Fibroblast of the aortic adventitia (primary cell): Measurements from ENCODE around the gene SPAG7. TPM values are rescaled to one million over a fixed set of nuclear protein-coding genes. Genes with fewer than 3 reads are reported as not detected.

Experiments
- DNase-seq: peaks from one replicate; pipeline ENCODE4 v3.0.0-alpha.2; 2010; ENCODE audit warnings: low read depth
- H3K4me3 ChIP-seq: 2 replicates; pipeline ENCODE4 v1.5.1; 2011; ENCODE audit warnings: low read depth, mild to moderate bottlenecking, control low read depth, low read length, moderate library complexity
- total RNA-seq: library from RNA; depleted of rRNA; stranded (reverse); fragments of >200 nt; gene quantifications from 2 replicates; pipeline ENCODE4 v1.2.3, GENCODE V29; 2012; ENCODE audit warnings: low replicate concordance
- TF ChIP-seq, protein P1 (sequence below): IDR thresholded peaks from 2 replicates; pipeline ENCODE4 v1.5.1; 2011; ENCODE audit warnings: mild to moderate bottlenecking, low read length, control low read depth, inconsistent platforms; ENCODE audit not compliant: insufficient read depth

SPAG7 gene
- total RNA-seq, 1 donor = 29.2 TPM

DNA sequence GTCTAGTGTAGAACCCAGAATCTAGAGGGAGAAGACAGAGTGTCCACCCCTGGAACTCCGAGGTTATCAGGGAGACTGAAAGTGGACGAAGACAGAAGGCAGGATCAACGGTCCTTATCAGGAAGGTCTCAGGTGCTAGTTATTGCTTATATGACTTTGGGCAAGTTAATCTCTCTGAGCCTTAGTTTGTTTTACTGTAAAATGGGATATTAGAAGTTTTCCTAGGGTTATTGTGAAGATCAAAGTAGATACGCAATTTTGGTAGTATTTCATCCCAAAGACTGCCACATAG lies 26.4 kb downstream of the SPAG7 start:
- peak overlapping the region; percentile 94 for H3K4me3 ChIP-seq
- DNase-seq = no peak
- TF ChIP-seq, protein P1, sequence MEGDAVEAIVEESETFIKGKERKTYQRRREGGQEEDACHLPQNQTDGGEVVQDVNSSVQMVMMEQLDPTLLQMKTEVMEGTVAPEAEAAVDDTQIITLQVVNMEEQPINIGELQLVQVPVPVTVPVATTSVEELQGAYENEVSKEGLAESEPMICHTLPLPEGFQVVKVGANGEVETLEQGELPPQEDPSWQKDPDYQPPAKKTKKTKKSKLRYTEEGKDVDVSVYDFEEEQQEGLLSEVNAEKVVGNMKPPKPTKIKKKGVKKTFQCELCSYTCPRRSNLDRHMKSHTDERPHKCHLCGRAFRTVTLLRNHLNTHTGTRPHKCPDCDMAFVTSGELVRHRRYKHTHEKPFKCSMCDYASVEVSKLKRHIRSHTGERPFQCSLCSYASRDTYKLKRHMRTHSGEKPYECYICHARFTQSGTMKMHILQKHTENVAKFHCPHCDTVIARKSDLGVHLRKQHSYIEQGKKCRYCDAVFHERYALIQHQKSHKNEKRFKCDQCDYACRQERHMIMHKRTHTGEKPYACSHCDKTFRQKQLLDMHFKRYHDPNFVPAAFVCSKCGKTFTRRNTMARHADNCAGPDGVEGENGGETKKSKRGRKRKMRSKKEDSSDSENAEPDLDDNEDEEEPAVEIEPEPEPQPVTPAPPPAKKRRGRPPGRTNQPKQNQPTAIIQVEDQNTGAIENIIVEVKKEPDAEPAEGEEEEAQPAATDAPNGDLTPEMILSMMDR = no peak

DNA sequence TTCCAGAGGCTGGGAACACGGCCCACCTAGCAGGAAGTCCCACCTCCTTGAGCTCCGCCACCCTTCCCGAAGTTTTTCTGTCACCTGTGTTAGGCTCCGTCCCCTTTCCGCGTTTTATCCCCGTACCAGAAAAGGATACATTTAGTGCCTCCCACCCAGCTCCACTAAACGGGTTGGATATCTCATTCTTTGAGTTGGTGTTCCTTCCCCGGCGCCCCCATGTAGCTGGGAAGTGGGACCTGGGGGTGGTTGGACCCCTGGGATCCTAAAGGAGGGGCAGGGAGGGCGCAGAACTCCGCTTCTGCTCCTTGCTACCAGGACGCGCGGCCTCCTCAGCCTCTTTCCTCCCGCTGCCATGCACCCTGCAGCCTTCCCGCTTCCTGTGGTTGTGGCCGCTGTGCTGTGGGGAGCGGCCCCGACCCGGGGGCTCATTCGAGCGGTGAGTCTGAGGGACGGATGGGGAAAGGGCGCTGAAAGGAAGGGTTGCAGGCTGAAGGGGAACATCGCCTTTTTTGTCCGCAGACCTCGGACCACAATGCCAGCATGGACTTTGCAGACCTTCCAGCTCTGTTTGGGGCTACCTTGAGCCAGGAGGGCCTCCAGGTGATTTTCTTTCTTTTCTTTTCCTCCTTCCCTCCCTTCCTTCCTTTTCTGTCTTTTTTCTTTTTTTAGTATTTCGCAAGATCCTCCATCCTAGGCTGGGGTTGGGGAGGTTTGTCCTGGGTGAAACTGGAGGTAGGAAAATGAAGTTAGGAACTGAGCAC lies 26.9 kb downstream of the SPAG7 start:
- TF ChIP-seq, protein P1 = no peak
- peak overlapping the region; percentile 94 for H3K4me3 ChIP-seq
- no peak for DNase-seq

DNA sequence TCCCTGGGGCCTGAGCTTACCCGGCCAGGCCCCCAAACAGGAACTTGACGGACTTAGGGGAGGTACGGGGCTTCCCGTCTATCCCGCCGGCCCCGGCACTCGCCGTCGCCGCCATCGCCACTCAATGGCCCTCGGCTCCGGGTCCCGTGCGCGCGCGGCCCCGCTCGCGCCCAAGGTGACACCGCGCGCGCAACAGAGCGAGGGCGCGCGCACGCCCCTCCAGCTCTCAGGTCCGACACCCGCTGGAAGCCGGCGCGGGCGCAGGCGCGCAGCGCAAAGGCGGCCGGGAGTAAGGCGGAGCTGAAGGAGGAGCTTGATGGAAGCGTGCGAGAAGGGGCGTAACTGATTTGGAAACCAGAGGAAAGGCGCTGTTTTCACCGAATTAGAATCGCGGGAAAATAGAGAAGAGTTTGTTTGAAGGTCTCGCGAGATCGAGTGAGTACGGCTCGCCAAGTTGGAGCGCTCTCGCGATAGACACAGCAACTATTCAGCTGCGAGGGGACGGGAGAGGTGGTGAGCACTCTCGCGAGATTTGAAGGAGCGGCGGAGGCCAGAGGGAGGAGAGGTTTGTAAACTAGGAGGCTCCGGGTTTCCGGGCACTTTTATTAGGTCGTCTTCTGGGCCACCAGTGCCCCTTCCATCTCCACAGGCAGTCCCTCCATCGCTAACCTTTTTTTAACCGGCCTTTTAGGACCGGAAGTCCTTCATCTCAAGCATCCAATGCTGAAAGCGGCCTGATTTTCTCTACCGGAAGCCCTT lies 27.6 kb downstream of the SPAG7 start, which contains the start of the genes RNF167 and SLC25A11:
RNF167 (plus strand) TSS at position 473 of the 759 bp plus-strand sequence. CDS start 642 bp downstream, outside the sequence.
SLC25A11 (minus strand) TSS at position 251 of the 759 bp plus-strand sequence; CDS start at position 115, 136 bp downstream.
- H3K4me3 ChIP-seq = peak within 1 kb of the TSS; percentile 94
- TF ChIP-seq, protein P1 = no peak
- peak; percentile 100 for DNase-seq

DNA sequence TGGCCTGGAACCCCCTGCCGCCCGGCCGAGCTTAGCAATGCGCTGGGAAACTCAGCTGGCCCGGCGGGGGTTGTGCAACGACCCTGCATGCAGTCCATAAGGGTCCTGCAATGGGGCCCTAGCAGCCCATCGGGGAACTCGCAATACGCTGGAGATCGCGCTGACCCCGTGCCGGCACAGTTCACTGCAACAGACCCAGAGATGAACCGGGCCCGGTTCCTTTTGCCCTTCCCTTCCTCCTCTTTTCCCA lies 28.1 kb downstream of the SPAG7 start:
- TF ChIP-seq, protein P1 = no peak
- H3K4me3 ChIP-seq = peak overlapping the region; percentile 94
- no peak for DNase-seq

DNA sequence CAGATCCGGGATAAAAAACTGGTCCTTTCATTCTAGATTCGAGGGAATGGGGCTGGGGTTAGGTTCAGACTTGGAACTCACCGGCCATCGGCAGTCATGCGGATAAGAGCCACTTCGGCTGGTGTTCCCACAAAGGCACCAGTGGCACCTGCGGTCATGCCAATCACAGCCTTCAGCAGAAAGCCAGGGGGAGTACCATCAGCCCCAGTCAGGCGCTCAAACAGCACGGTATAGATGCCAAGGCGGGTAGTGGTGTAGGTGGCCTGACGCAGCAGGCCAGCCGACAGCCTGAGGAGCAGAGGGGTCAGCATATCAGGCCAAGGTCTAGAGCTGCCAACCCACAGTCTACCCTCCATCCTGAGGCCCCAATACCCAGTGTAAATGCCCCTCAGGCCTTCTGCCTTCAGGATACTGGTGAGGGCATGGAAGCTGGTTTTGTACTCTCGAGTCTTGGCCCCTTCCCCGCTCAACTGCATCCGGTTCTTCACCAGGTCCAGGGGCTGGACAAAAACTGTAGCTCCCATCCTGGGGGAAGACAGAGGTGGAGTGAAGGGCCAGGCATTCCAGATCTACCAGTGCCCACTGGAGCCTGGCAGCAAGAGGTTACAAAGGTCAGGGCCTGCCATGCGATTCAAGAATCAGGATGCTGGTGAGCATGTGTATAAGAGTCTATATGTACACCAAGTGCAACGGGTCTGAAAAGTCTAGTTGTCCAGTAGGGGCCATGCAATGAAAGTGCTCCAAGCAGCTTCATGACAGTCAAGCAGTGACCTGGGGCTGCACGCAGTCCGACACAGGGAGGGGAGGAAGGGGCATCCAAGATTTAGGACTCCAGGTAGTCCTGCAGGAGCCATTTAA lies 28.7 kb downstream of the SPAG7 start:
- peak overlapping the region; percentile 94 for H3K4me3 ChIP-seq
- DNase-seq = no peak
- TF ChIP-seq, protein P1 = no peak

DNA sequence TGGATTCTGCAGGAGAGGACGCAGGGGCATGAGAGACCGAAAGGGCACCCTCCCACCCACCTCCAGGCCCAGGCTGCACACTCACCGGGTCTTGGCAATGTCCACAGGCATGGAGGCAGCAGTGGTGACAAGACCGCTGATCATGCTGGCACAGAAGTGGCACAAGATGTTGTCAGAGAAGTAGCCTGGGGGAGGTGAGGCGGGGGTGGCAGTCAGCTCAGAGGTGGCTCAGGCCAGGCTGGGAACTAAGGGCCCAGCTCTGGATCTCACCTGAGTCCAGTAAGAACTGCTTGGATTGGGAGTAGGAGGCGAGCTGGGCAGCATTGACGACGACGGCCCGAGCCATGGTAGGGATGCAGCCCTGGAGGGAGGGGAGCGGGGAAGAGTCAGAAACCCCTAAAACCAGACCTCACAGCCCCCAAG lies 29.5 kb downstream of the SPAG7 start:
- TF ChIP-seq, protein P1 = no peak
- no peak for DNase-seq
- H3K4me3 ChIP-seq = no peak overlapping the region
